HepG2 (cell line): ENCODE data around the gene TAS2R38. TPM values are rescaled to one million over a fixed set of nuclear protein-coding genes. Genes with fewer than 3 reads are reported as not detected.

Experiments used
- ARID4A ChIP-seq: sonication (generic); formaldehyde crosslinking; IDR thresholded peaks from 2 replicates; pipeline ENCODE4 v1.5.0; 2020; ENCODE audit warnings: mild to moderate bottlenecking, missing genetic modification reagents, borderline replicate concordance
- CCDC6 ChIP-seq: sonication (generic); formaldehyde crosslinking; IDR thresholded peaks from 2 replicates; pipeline ENCODE4 v1.8.1; 2022; ENCODE audit warnings: mild to moderate bottlenecking, missing genetic modification reagents, moderate library complexity
- ETV5 ChIP-seq: IDR thresholded peaks from 2 replicates; pipeline ENCODE4 v1.6.1; 2018; ENCODE audit warnings: missing biosample characterization, missing genetic modification reagents, inconsistent platforms, borderline replicate concordance
- PRDM15 ChIP-seq: sonication (generic); formaldehyde crosslinking; IDR thresholded peaks from 2 replicates; pipeline ENCODE4 v1.4.0; 2020; ENCODE audit warnings: missing genetic modification reagents
- SMAD1 ChIP-seq: sonication (generic); formaldehyde crosslinking; IDR thresholded peaks from 2 replicates; pipeline ENCODE4 v1.4.0; 2020; ENCODE audit warnings: missing genetic modification reagents, low read depth, mild to moderate bottlenecking, borderline replicate concordance
- TERF1 ChIP-seq: sonication (generic); formaldehyde crosslinking; IDR thresholded peaks from 2 replicates; pipeline ENCODE4 v1.8.0; 2022; ENCODE audit warnings: mild to moderate bottlenecking, missing genetic modification reagents, moderate library complexity
- ZNF44 ChIP-seq: sonication (generic); formaldehyde crosslinking; IDR thresholded peaks from 2 replicates; pipeline ENCODE4 v1.5.1; 2020; ENCODE audit warnings: mild to moderate bottlenecking, missing genetic modification reagents
- ZNF451 ChIP-seq: sonication (generic); formaldehyde crosslinking; IDR thresholded peaks from 2 replicates; pipeline ENCODE4 v1.5.0; 2020; ENCODE audit warnings: mild to moderate bottlenecking, missing genetic modification reagents
- ZNF484 ChIP-seq: sonication (generic); formaldehyde crosslinking; IDR thresholded peaks from 2 replicates; pipeline ENCODE4 v1.5.1; 2020; ENCODE audit warnings: mild to moderate bottlenecking, low read depth, missing genetic modification reagents, borderline replicate concordance
- ZSCAN25 ChIP-seq: sonication (generic); formaldehyde crosslinking; IDR thresholded peaks from 2 replicates; pipeline ENCODE4 v1.8.0; 2022; ENCODE audit warnings: mild to moderate bottlenecking, missing genetic modification reagents
- polyA plus RNA-seq, 8 experiments: library from polyadenylated mRNA; depleted of rRNA in 3 of 8; stranded (reverse) in 7 of 8; unstranded in 1 of 8; fragments of >200 nt; fragmentation: Illumina TruSeq in 4 of 8; extraction: Trizol in 4 of 8; gene quantifications; 2 replicates each; pipeline versions ENCODE4 v1.2.1 to v1.2.3, GENCODE V29; 2011 to 2016; ENCODE audit warnings: low read depth in 4 of 8, missing spikeins in 1 of 8, mixed read lengths in 1 of 8; ENCODE audit not compliant: insufficient read depth in 1 of 8
- total RNA-seq, 5 experiments: library from RNA; depleted of rRNA; stranded (reverse); fragments of >200 nt; fragmentation: Illumina TruSeq; extraction: Trizol; gene quantifications; 2 replicates each; pipeline ENCODE4 v1.2.3, GENCODE V29; 2016; ENCODE audit warnings: low read depth in 1 of 5

TAS2R38 gene
- total and polyA plus RNA-seq, 2 of the 13 experiments (the other 11 are each of a cell fraction or from before 2014, with no cell fraction given), result not detected

- no peak for TF ChIP-seq PRDM15
- TF ChIP-seq ETV5 (CRISPR knock-in tag), result no peak
- TF ChIP-seq ZSCAN25, result no peak
- TF ChIP-seq ZNF451, result no peak
- TF ChIP-seq SMAD1 (CRISPR knock-in tag), result no peak
- TF ChIP-seq ZNF484 (CRISPR knock-in tag), result no peak
- no peak for TF ChIP-seq CCDC6 (CRISPR knock-in tag)
- TF ChIP-seq ARID4A (CRISPR knock-in tag), result no peak
- no peak for TF ChIP-seq TERF1
- no peak for TF ChIP-seq ZNF44 (CRISPR knock-in tag)
- TF ChIP-seq, all 625 proteins: peak for 0
Observed at GRCh38 chr7:141956084-141956483, 17.5 kb downstream of the TAS2R38 start (continued).
